Spleen (tissue), 7 donors: ENCODE results near the gene TMCO4.

ENCODE experiments used
- POLR2A ChIP-seq, 3 donors: fragments of 450-650 bp; IDR thresholded peaks; one replicate each; pipeline ENCODE4 v1.5.1; 2017; ENCODE audit warnings: antibody characterized with exemption in 3 of 3, mild to moderate bottlenecking in 1 of 3
- TF ChIP-seq, protein P1 (sequence below), 11 experiments: fragments of 200-600 bp in 7 of 11; fragments of 450-650 bp in 4 of 11; sonication (generic) in 4 of 11; IDR thresholded peaks in 8 of 11; conservative IDR thresholded peaks in 3 of 11; 1 replicate in 7 of 11; 2 replicates in 4 of 11; pipeline versions ENCODE4 v1.4.0 to v1.8.0; 2016 to 2021; ENCODE audit warnings: antibody characterized with exemption in 11 of 11, inconsistent platforms in 4 of 11, mild to moderate bottlenecking in 1 of 11
- donor health status: DM: no; HTN: no; CAD: no; lungs with moderate emphysema.
- donor health status: DM: no; HTN: no; CAD: no.
- donor health status: DM: no; HTN: no; CAD: no.

- TF ChIP-seq, protein P1, sequence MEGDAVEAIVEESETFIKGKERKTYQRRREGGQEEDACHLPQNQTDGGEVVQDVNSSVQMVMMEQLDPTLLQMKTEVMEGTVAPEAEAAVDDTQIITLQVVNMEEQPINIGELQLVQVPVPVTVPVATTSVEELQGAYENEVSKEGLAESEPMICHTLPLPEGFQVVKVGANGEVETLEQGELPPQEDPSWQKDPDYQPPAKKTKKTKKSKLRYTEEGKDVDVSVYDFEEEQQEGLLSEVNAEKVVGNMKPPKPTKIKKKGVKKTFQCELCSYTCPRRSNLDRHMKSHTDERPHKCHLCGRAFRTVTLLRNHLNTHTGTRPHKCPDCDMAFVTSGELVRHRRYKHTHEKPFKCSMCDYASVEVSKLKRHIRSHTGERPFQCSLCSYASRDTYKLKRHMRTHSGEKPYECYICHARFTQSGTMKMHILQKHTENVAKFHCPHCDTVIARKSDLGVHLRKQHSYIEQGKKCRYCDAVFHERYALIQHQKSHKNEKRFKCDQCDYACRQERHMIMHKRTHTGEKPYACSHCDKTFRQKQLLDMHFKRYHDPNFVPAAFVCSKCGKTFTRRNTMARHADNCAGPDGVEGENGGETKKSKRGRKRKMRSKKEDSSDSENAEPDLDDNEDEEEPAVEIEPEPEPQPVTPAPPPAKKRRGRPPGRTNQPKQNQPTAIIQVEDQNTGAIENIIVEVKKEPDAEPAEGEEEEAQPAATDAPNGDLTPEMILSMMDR (IDR thresholded peaks at IDR 0.05 in 8 of 11, conservative IDR thresholded peaks at IDR 0.05 in 3 of 11) = no peak
- TF ChIP-seq POLR2A (IDR thresholded peaks at IDR 0.05) = no peak
Measured at GRCh38 chr1:19679691-19680090, 120.0 kb downstream of the TMCO4 start.
